Liver (tissue), 9 donors: ENCODE results near the gene PTPRD. TPM values are rescaled to one million over a fixed set of nuclear protein-coding genes. Genes with fewer than 3 reads are reported as not detected.
A peak's percentile ranks its signal among the peaks of the same experiment; 100 is the strongest.

Experiments used
- DNase-seq: peaks from one replicate; pipeline ENCODE4 v3.0.0-alpha.2; 2017; ENCODE audit warnings: low spot score
- H3K27ac ChIP-seq, 2 donors: one replicate each; pipeline ENCODE4 v1.7.0; 2013; ENCODE audit warnings: inconsistent platforms in 2 of 2, low read length in 2 of 2, control low read depth in 1 of 2, low read depth in 1 of 2, mild to moderate bottlenecking in 1 of 2
- H3K27me3 ChIP-seq, 4 donors: one replicate each; pipeline versions ENCODE4 v1.6.1 to v1.7.0; 2013; ENCODE audit warnings: low read length in 3 of 4, inconsistent platforms in 1 of 4, mild to moderate bottlenecking in 1 of 4, moderate library complexity in 1 of 4; ENCODE audit not compliant: control insufficient read depth in 4 of 4, insufficient read depth in 4 of 4
- H3K36me3 ChIP-seq, 4 donors: one replicate each; pipeline versions ENCODE4 v1.6.1 to v1.7.0; 2013; ENCODE audit warnings: low read length in 3 of 4, mild to moderate bottlenecking in 3 of 4, low read depth in 1 of 4, moderate library complexity in 1 of 4; ENCODE audit not compliant: control insufficient read depth in 4 of 4, insufficient read depth in 3 of 4
- H3K4me1 ChIP-seq, 4 donors: one replicate each; pipeline versions ENCODE4 v1.6.1 to v1.7.0; 2013; ENCODE audit warnings: low read length in 3 of 4, mild to moderate bottlenecking in 3 of 4, moderate library complexity in 1 of 4; ENCODE audit not compliant: control insufficient read depth in 4 of 4, insufficient read depth in 4 of 4
- H3K4me3 ChIP-seq, 3 donors: one replicate each; pipeline versions ENCODE4 v1.6.1 to v1.7.0; 2013; ENCODE audit warnings: low read length in 3 of 3, control low read depth in 1 of 3, low read depth in 1 of 3, mild to moderate bottlenecking in 1 of 3
- H3K9ac ChIP-seq, 2 donors: one replicate each; pipeline ENCODE4 v1.7.0; 2013; ENCODE audit warnings: low read length in 2 of 2, mild to moderate bottlenecking in 2 of 2, moderate library complexity in 2 of 2, control low read depth in 1 of 2, low read depth in 1 of 2
- H3K9me3 ChIP-seq, 4 donors: one replicate each; pipeline versions ENCODE4 v1.6.1 to v1.7.0; 2013; ENCODE audit warnings: low read length in 3 of 4; ENCODE audit not compliant: control insufficient read depth in 4 of 4
- CTCF ChIP-seq: fragments of 150-350 bp; IDR thresholded peaks from 2 replicates; pipeline ENCODE4 v1.5.1; 2017; ENCODE audit warnings: improper control_type of control experiment, low read depth, low read length; ENCODE audit not compliant: missing input control
- FOXA1 ChIP-seq: IDR thresholded peaks from 2 replicates; pipeline ENCODE4 v1.6.1; 2016; ENCODE audit warnings: antibody characterized with exemption
- FOXA2 ChIP-seq: IDR thresholded peaks from 2 replicates; pipeline ENCODE4 v1.6.1; 2016; ENCODE audit warnings: antibody characterized with exemption
- GABPA ChIP-seq, 2 donors: IDR thresholded peaks in 1 of 2; conservative IDR thresholded peaks in 1 of 2; 2 replicates each; pipeline ENCODE4 v1.6.1; 2016; ENCODE audit warnings: antibody characterized with exemption in 2 of 2, mild to moderate bottlenecking in 1 of 2, moderate library complexity in 1 of 2
- HNF4A ChIP-seq, 2 donors: conservative IDR thresholded peaks; 2 replicates each; pipeline ENCODE4 v1.6.1; 2016; ENCODE audit warnings: antibody characterized with exemption in 2 of 2, mild to moderate bottlenecking in 2 of 2
- HNF4G ChIP-seq: IDR thresholded peaks from 2 replicates; pipeline ENCODE4 v1.6.1; 2016; ENCODE audit warnings: antibody characterized with exemption
- JUND ChIP-seq, 2 donors: IDR thresholded peaks; 2 replicates each; pipeline ENCODE4 v1.6.1; 2016; ENCODE audit warnings: antibody characterized with exemption in 2 of 2
- MAX ChIP-seq: IDR thresholded peaks from 2 replicates; pipeline ENCODE4 v1.6.1; 2016; ENCODE audit warnings: antibody characterized with exemption
- NR2F2 ChIP-seq: IDR thresholded peaks from 2 replicates; pipeline ENCODE4 v1.6.1; 2016; ENCODE audit warnings: antibody characterized with exemption
- RAD21 ChIP-seq, 2 donors: IDR thresholded peaks; 2 replicates each; pipeline ENCODE4 v1.6.1; 2016; ENCODE audit warnings: antibody characterized with exemption in 2 of 2, mild to moderate bottlenecking in 2 of 2
- REST ChIP-seq: IDR thresholded peaks from 2 replicates; pipeline ENCODE4 v1.6.1; 2016; ENCODE audit warnings: antibody characterized with exemption, mild to moderate bottlenecking
- RXRA ChIP-seq, 2 donors: IDR thresholded peaks; 2 replicates each; pipeline ENCODE4 v1.6.1; 2017 to 2018; ENCODE audit warnings: antibody characterized with exemption in 2 of 2, mild to moderate bottlenecking in 1 of 2
- SP1 ChIP-seq: IDR thresholded peaks from 2 replicates; pipeline ENCODE4 v1.6.1; 2018; ENCODE audit warnings: antibody characterized with exemption, mild to moderate bottlenecking
- TAF1 ChIP-seq: conservative IDR thresholded peaks from 2 replicates; pipeline ENCODE4 v1.6.1; 2016; ENCODE audit warnings: antibody characterized with exemption, mild to moderate bottlenecking
- YY1 ChIP-seq: IDR thresholded peaks from 2 replicates; pipeline ENCODE4 v1.6.1; 2016; ENCODE audit warnings: antibody characterized with exemption, mild to moderate bottlenecking
- ZBTB33 ChIP-seq: IDR thresholded peaks from 2 replicates; pipeline ENCODE4 v1.6.1; 2016; ENCODE audit warnings: antibody characterized with exemption
- WGBS: extraction: QIAGEN DNeasy Blood & Tissue Kit; methylation state at CpG from one replicate; pipeline ENCODE4 v1.1.7; 2013; 5-methylcytosine and 5-hydroxymethylcytosine counted together
- polyA plus RNA-seq, 2 donors: library from polyadenylated mRNA; stranded (reverse) in 1 of 2; unstranded in 1 of 2; fragments of 200-250 nt in 1 of 2; fragments of >200 nt in 1 of 2; fragmentation: Nextera tagmentation in 1 of 2; extraction: Ambion mirVana in 1 of 2; gene quantifications; one replicate each; pipeline versions ENCODE4 v1.2.1 to v1.2.3, GENCODE V29; 2013 to 2015
- total RNA-seq, 2 donors: library from RNA; depleted of rRNA; stranded (reverse); fragments of >200 nt; gene quantifications; one replicate each; pipeline ENCODE4 v1.2.3, GENCODE V29; 2014
- donor health status: healthy.
- donor health status: healthy.
- donor health status: healthy.
- donor health status: healthy.
- donor health status: healthy.

PTPRD gene
- total and polyA plus RNA-seq, 4 donors = 0.78 to 34.2 (median 4.7) TPM

- Histone ChIP-seq H3K9me3 (no peaks in the 10 kb centered on the region), H3K4me1 (no peaks in the 10 kb centered on the region), H3K27me3 (no peaks in the 10 kb centered on the region), H3K27ac (no peak overlapping the region), H3K9ac (no peak overlapping the region), H3K4me3 (no peak overlapping the region), H3K36me3 (no peaks in the 10 kb centered on the region)
- no peak for TF ChIP-seq RXRA (IDR thresholded peaks at IDR 0.05)
- peak; percentile 95 for TF ChIP-seq REST
- no peak for TF ChIP-seq CTCF
- no peak for DNase-seq
These were observed 1521.4 kb downstream of the PTPRD start for GRCh38 chr9:9091387-9091786.

GRCh38 chr9:9079473-9079872, 1533.3 kb downstream of the PTPRD start:
- 62% methylated on average over 2 of the region's 2 CpGs for WGBS

More at GRCh38 chr9:9079473-9079872, 1533.3 kb downstream of the PTPRD start:
- DNase-seq = no peak
- no peak for TF ChIP-seq JUND (IDR thresholded peaks at IDR 0.05)
- TF ChIP-seq FOXA1 = no peak
- TF ChIP-seq REST = no peak
- no peak for TF ChIP-seq RXRA (IDR thresholded peaks at IDR 0.05)
- TF ChIP-seq MAX = no peak
- TF ChIP-seq SP1 = no peak
- no peak for TF ChIP-seq ZBTB33
- TF ChIP-seq RAD21 (IDR thresholded peaks at IDR 0.05) = no peak
- TF ChIP-seq HNF4G = no peak
- TF ChIP-seq TAF1 = no peak
- TF ChIP-seq YY1 = no peak
- TF ChIP-seq NR2F2 = no peak
- no peak for TF ChIP-seq HNF4A (conservative IDR thresholded peaks at IDR 0.05)
- no peak for TF ChIP-seq FOXA2
- TF ChIP-seq GABPA (IDR thresholded peaks at IDR 0.05 in 1 of 2, conservative IDR thresholded peaks at IDR 0.05 in 1 of 2) = no peak
- no peak for TF ChIP-seq CTCF
- Histone ChIP-seq H3K27me3 (no peaks in the 10 kb centered on the region), H3K4me3 (no peak overlapping the region), H3K9ac (no peak overlapping the region), H3K36me3 (no peaks in the 10 kb centered on the region), H3K27ac (no peak overlapping the region), H3K9me3 (no peaks in the 10 kb centered on the region), H3K4me1 (no peaks in the 10 kb centered on the region)
